ENCODE measurements around the gene SCAF8.
A peak's percentile ranks its signal among the peaks of the same experiment; 100 is the strongest.
"Not testable (repeated sequence)": the region's sequence is repeated elsewhere in the genome, so short reads cannot be mapped to it uniquely, and the experiment has no call there.

SCAF8 gene

GRCh38 chr6:154733626-154734382 is 588 bp downstream of the SCAF8 start:
- FAIRE-seq (no peak), DNase-seq (ENCODE audit: insufficient read length, low spot score) (peak; percentile 75)

GRCh38 chr6:154736618-154737259 is 3.5 kb downstream of the SCAF8 start:
- no peak for FAIRE-seq
- DNase-seq (ENCODE audit: insufficient read length, low spot score), result no peak

- FAIRE-seq (no peak), DNase-seq (ENCODE audit: insufficient read length, low spot score) (no peak)
Measured at GRCh38 chr6:154737424-154737823, 4.2 kb downstream of the SCAF8 start.

- no peak for DNase-seq (ENCODE audit: insufficient read length, low spot score)
- FAIRE-seq, result peak; percentile 62
Measured at GRCh38 chr6:154738551-154738961, 5.3 kb downstream of the SCAF8 start.

GRCh38 chr6:154740658-154741057 is 7.4 kb downstream of the SCAF8 start:
- DNase-seq (ENCODE audit: insufficient read length, low spot score) (no peak), FAIRE-seq (no peak)

- FAIRE-seq (no peak), DNase-seq (ENCODE audit: insufficient read length, low spot score) (no peak)
Measured at GRCh38 chr6:154742891-154743290, 9.7 kb downstream of the SCAF8 start.

- not testable (repeated sequence) for DNase-seq (ENCODE audit: insufficient read length, low spot score); FAIRE-seq
Measured at GRCh38 chr6:154744029-154744745, 11.0 kb downstream of the SCAF8 start.

GRCh38 chr6:154745243-154745642 is 12.0 kb downstream of the SCAF8 start:
- no peak for FAIRE-seq
- no peak for DNase-seq (ENCODE audit: insufficient read length, low spot score)

GRCh38 chr6:154749341-154749740 is 16.1 kb downstream of the SCAF8 start:
- no peak for DNase-seq (ENCODE audit: insufficient read length, low spot score)
- no peak for FAIRE-seq

- FAIRE-seq, result no peak
- no peak for DNase-seq (ENCODE audit: insufficient read length, low spot score)
Measured at GRCh38 chr6:154751011-154751800, 18.0 kb downstream of the SCAF8 start.

GRCh38 chr6:154752022-154752421 is 18.8 kb downstream of the SCAF8 start:
- FAIRE-seq, result peak; percentile 14
- DNase-seq (ENCODE audit: insufficient read length, low spot score), result no peak

- FAIRE-seq (no peak), DNase-seq (ENCODE audit: insufficient read length, low spot score) (no peak)
Measured at GRCh38 chr6:154754152-154754551, 20.9 kb downstream of the SCAF8 start.

- no peak for DNase-seq (ENCODE audit: insufficient read length, low spot score)
- no peak for FAIRE-seq
Measured at GRCh38 chr6:154757352-154758050, 24.3 kb downstream of the SCAF8 start.

GRCh38 chr6:154758125-154758524 is 24.9 kb downstream of the SCAF8 start:
- FAIRE-seq, result no peak
- DNase-seq (ENCODE audit: insufficient read length, low spot score), result no peak

- DNase-seq (ENCODE audit: insufficient read length, low spot score), result no peak
- FAIRE-seq, result no peak
Measured at GRCh38 chr6:154763650-154764049, 30.4 kb downstream of the SCAF8 start.

- FAIRE-seq (no peak), DNase-seq (ENCODE audit: insufficient read length, low spot score) (no peak)
Measured at GRCh38 chr6:154765273-154765672, 32.1 kb downstream of the SCAF8 start.

GRCh38 chr6:154766288-154766687 is 33.1 kb downstream of the SCAF8 start:
- DNase-seq (ENCODE audit: insufficient read length, low spot score), result no peak
- no peak for FAIRE-seq

- DNase-seq (ENCODE audit: insufficient read length, low spot score) (no peak), FAIRE-seq (no peak)
Measured at GRCh38 chr6:154767003-154767723, 33.9 kb downstream of the SCAF8 start.

- FAIRE-seq, result no peak
- DNase-seq (ENCODE audit: insufficient read length, low spot score), result no peak
Measured at GRCh38 chr6:154768280-154768679, 35.1 kb downstream of the SCAF8 start.

Data from GM19239 (cell line).